HepG2 (cell line): Measurements from ENCODE around the gene COMMD8. TPM values are rescaled to one million over a fixed set of nuclear protein-coding genes. Genes with fewer than 3 reads are reported as not detected.

Experiments used
- AHDC1 ChIP-seq: sonication (generic); formaldehyde crosslinking; IDR thresholded peaks from 2 replicates; pipeline ENCODE4 v1.5.1; 2020; ENCODE audit warnings: mild to moderate bottlenecking, missing genetic modification reagents, borderline replicate concordance
- E2F2 ChIP-seq: sonication (generic); formaldehyde crosslinking; IDR thresholded peaks from 2 replicates; pipeline ENCODE4 v1.4.0; 2020; ENCODE audit warnings: missing genetic modification reagents, borderline replicate concordance
- GMEB1 ChIP-seq: sonication (generic); formaldehyde crosslinking; IDR thresholded peaks from 2 replicates; pipeline ENCODE4 v1.5.1; 2020; ENCODE audit warnings: missing genetic modification reagents, mild to moderate bottlenecking, borderline replicate concordance
- KLF6 ChIP-seq: IDR thresholded peaks from 2 replicates; pipeline ENCODE4 v1.8.0; 2016; ENCODE audit warnings: missing biosample characterization, missing genetic modification reagents
- MIXL1 ChIP-seq: IDR thresholded peaks from 2 replicates; pipeline ENCODE4 v1.6.1; 2016
- REST ChIP-seq, 2 experiments: IDR thresholded peaks; 2 replicates each; pipeline ENCODE4 v1.6.1; 2011 to 2012; ENCODE audit warnings: low read length in 2 of 2, borderline replicate concordance in 1 of 2, low read depth in 1 of 2, mild to moderate bottlenecking in 1 of 2, moderate library complexity in 1 of 2
- SP140L ChIP-seq: sonication (generic); formaldehyde crosslinking; IDR thresholded peaks from 2 replicates; pipeline ENCODE4 v1.4.0; 2020; ENCODE audit warnings: missing genetic modification reagents, borderline replicate concordance
- TARDBP ChIP-seq: sonication (generic); formaldehyde crosslinking; IDR thresholded peaks from 2 replicates; pipeline ENCODE4 v1.8.0; 2022; ENCODE audit warnings: mild to moderate bottlenecking, missing genetic modification reagents
- ZC3H4 ChIP-seq: sonication (generic); formaldehyde crosslinking; IDR thresholded peaks from 2 replicates; pipeline ENCODE4 v1.4.0; 2020; ENCODE audit warnings: missing genetic modification reagents, borderline replicate concordance
- ZNF207 ChIP-seq: fragments of 450-650 bp; IDR thresholded peaks from 2 replicates; pipeline ENCODE4 v1.6.1; 2016; ENCODE audit warnings: antibody characterized with exemption, borderline replicate concordance
- ZNF264 ChIP-seq: sonication (generic); formaldehyde crosslinking; IDR thresholded peaks from 2 replicates; pipeline ENCODE4 v1.4.0; 2020; ENCODE audit warnings: missing genetic modification reagents
- ZNF296 ChIP-seq: sonication (generic); formaldehyde crosslinking; conservative IDR thresholded peaks from 2 replicates; pipeline ENCODE4 v1.5.0; 2020; ENCODE audit warnings: mild to moderate bottlenecking, missing genetic modification reagents
- ZNF362 ChIP-seq: sonication (generic); formaldehyde crosslinking; IDR thresholded peaks from 2 replicates; pipeline ENCODE4 v1.4.0; 2020; ENCODE audit warnings: missing genetic modification reagents, mild to moderate bottlenecking, borderline replicate concordance
- ZNF543 ChIP-seq: sonication (generic); formaldehyde crosslinking; IDR thresholded peaks from 2 replicates; pipeline ENCODE4 v1.4.0; 2020; ENCODE audit warnings: mild to moderate bottlenecking, missing genetic modification reagents
- ZNF563 ChIP-seq: sonication (generic); formaldehyde crosslinking; IDR thresholded peaks from 2 replicates; pipeline ENCODE4 v1.8.0; 2022; ENCODE audit warnings: mild to moderate bottlenecking, moderate library complexity, missing genetic modification reagents
- polyA plus RNA-seq, 8 experiments: library from polyadenylated mRNA; depleted of rRNA in 3 of 8; stranded (reverse) in 7 of 8; unstranded in 1 of 8; fragments of >200 nt; fragmentation: Illumina TruSeq in 4 of 8; extraction: Trizol in 4 of 8; gene quantifications; 2 replicates each; pipeline versions ENCODE4 v1.2.1 to v1.2.3, GENCODE V29; 2011 to 2016; ENCODE audit warnings: low read depth in 4 of 8, missing spikeins in 1 of 8, mixed read lengths in 1 of 8; ENCODE audit not compliant: insufficient read depth in 1 of 8
- total RNA-seq, 5 experiments: library from RNA; depleted of rRNA; stranded (reverse); fragments of >200 nt; fragmentation: Illumina TruSeq; extraction: Trizol; gene quantifications; 2 replicates each; pipeline ENCODE4 v1.2.3, GENCODE V29; 2016; ENCODE audit warnings: low read depth in 1 of 5

Gene COMMD8
- total and polyA plus RNA-seq, 2 of the 13 experiments (the other 11 are each of a cell fraction or from before 2014, with no cell fraction given), result 7.1 to 20.3 TPM

GRCh38 chr4:47485047-47485692, 21.7 kb upstream of the COMMD8 start, which contains the start of gene ATP10D (continued):
- TF ChIP-seq E2F2 (CRISPR knock-in tag), result no peak
- no peak for TF ChIP-seq GMEB1 (CRISPR knock-in tag)
- no peak for TF ChIP-seq ZNF207
- no peak for TF ChIP-seq SP140L
- no peak for TF ChIP-seq AHDC1
- no peak for TF ChIP-seq ZNF296 (CRISPR knock-in tag)
- TF ChIP-seq ZC3H4 (CRISPR knock-in tag), result no peak
- TF ChIP-seq ZNF543 (CRISPR knock-in tag), result no peak
- TF ChIP-seq TARDBP (CRISPR knock-in tag), result no peak
- no peak for TF ChIP-seq ZNF563 (CRISPR knock-in tag)
- TF ChIP-seq ZNF362 (CRISPR knock-in tag), result peak; percentile 82
- TF ChIP-seq ZNF264, result 0 out of 2 replicates have a peak, but pooled peaks have one; percentile 24
- TF ChIP-seq KLF6 (CRISPR knock-in tag), result peak; percentile 41; the same call in 1 of the 2 replicates
- TF ChIP-seq MIXL1 (CRISPR knock-in tag), result 0 out of 2 replicates have a peak, but pooled peaks have one; percentile 50
- no peak for TF ChIP-seq REST (IDR thresholded peaks at IDR 0.05; ENCODE audit: borderline replicate concordance in 1 of 2, low read depth in 1 of 2, low read length in 2 of 2)
